Caco-2 (cell line): ENCODE results near the gene ERGIC1. TPM values are rescaled to one million over a fixed set of nuclear protein-coding genes. Genes with fewer than 3 reads are reported as not detected.

Experiments
- BruUV-seq: library from RNA; stranded (reverse); fragments of 400-500 nt; replicated peaks from 2 replicates; lab custom pipeline; 2021; lab: Mats Ljungman, UMichigan
- CTCF ChIA-PET: fragments of 300-600 bp; sonication (Branson Sonifier 250); formaldehyde crosslinking; loops from one replicate; lab custom pipeline; 2022; ENCODE audit warnings: antibody characterized with exemption; lab: Charles Lee
- POLR2A ChIA-PET: fragments of 300-600 bp; sonication (Branson Sonifier 250); formaldehyde crosslinking; loops from one replicate; lab custom pipeline; 2022; ENCODE audit warnings: antibody characterized with exemption; lab: Charles Lee
- DNase-seq, 2 experiments: peaks; one replicate each; pipeline versions ENCODE4 v3.0.0 to v3.0.0-alpha.2; 2020 to 2022
- H3K27me3 ChIP-seq: replicated peaks from 2 replicates; pipeline ENCODE4 v1.6.0; 2011; ENCODE audit warnings: low read length; ENCODE audit not compliant: control insufficient read depth, insufficient read depth
- H3K36me3 ChIP-seq: 2 replicates; pipeline ENCODE4 v1.5.1; 2011; ENCODE audit warnings: low read length; ENCODE audit not compliant: control insufficient read depth, insufficient read depth
- H3K4me1 ChIP-seq: fragments of 250-450 bp; sonication (Bioruptor Pico); 2 replicates; pipeline ENCODE4 v1.5.1; 2020; ENCODE audit warnings: mild to moderate bottlenecking
- H3K4me3 ChIP-seq: 2 replicates; pipeline ENCODE4 v1.5.1; 2011; ENCODE audit warnings: low read depth, mild to moderate bottlenecking, control low read depth, low read length
- H3K9me3 ChIP-seq: fragments of 250-450 bp; sonication (Bioruptor Pico); 2 replicates; pipeline ENCODE4 v1.5.1; 2020; ENCODE audit warnings: mild to moderate bottlenecking, moderate library complexity
- H3K27ac Mint-ChIP-seq: one replicate; pipeline ENCODE4 v1.8.0; 2022; ENCODE audit warnings: mixed read lengths; ENCODE audit not compliant: unreplicated experiment
- H3K27me3 Mint-ChIP-seq: one replicate; pipeline ENCODE4 v1.8.0; 2022; ENCODE audit warnings: mixed read lengths; ENCODE audit not compliant: insufficient read depth, unreplicated experiment
- H3K36me3 Mint-ChIP-seq: one replicate; pipeline ENCODE4 v1.8.0; 2022; ENCODE audit warnings: mild to moderate bottlenecking, mixed read lengths; ENCODE audit not compliant: insufficient read depth, unreplicated experiment
- H3K4me1 Mint-ChIP-seq: one replicate; pipeline ENCODE4 v1.8.0; 2022; ENCODE audit warnings: low read depth, mixed read lengths; ENCODE audit not compliant: unreplicated experiment
- H3K4me3 Mint-ChIP-seq: one replicate; pipeline ENCODE4 v1.8.0; 2022; ENCODE audit warnings: mild to moderate bottlenecking, moderate library complexity, mixed read lengths; ENCODE audit not compliant: unreplicated experiment
- H3K9me3 Mint-ChIP-seq: one replicate; pipeline ENCODE4 v1.8.0; 2022; ENCODE audit warnings: mixed read lengths; ENCODE audit not compliant: unreplicated experiment
- intact Hi-C: fragments of 100-400 bp; cut with micrococcal nuclease; formaldehyde crosslinking; loops from one replicate; pipeline ENCODE4 v1.10.0; 2022; ENCODE audit not compliant: unreplicated experiment
- total RNA-seq: library from RNA; stranded (reverse); gene quantifications from 2 replicates; pipeline ENCODE4 v1.2.3, GENCODE V29; 2022
- TF ChIP-seq, protein P1 (sequence below), 2 experiments: fragments of 200-600 bp in 1 of 2; IDR thresholded peaks; 1 replicate in 1 of 2; 2 replicates in 1 of 2; pipeline versions ENCODE4 v1.5.1 to v1.8.0; 2011 to 2022; ENCODE audit warnings: antibody characterized with exemption in 1 of 2, control low read depth in 1 of 2, inconsistent platforms in 1 of 2, low read depth in 1 of 2, low read length in 1 of 2, mild to moderate bottlenecking in 1 of 2, moderate library complexity in 1 of 2; ENCODE audit not compliant: insufficient read depth in 1 of 2, severe bottlenecking in 1 of 2, unreplicated experiment in 1 of 2

ERGIC1 gene
- total RNA-seq, 1 experiment from 2014 or later, result 161 TPM

GRCh38 chr5:172946146-172946545, 112.1 kb downstream of the ERGIC1 start:
- Mint-ChIP-seq H3K27ac (peak overlapping the region; percentile 42), H3K36me3 (peaks cover 49% of the 10 kb centered on the region), H3K27me3 (no peaks in the 10 kb centered on the region), H3K4me3 (no peak overlapping the region), H3K4me1 (peaks cover under 1% of the 10 kb centered on the region), H3K9me3 (no peaks in the 10 kb centered on the region)
- no TSS peak for BruUV-seq
- peaks cover 2% of the 10 kb centered on the region; the same call in 1 of the 2 replicates for H3K36me3 ChIP-seq
- ChIA-PET CTCF (interaction anchor here (0.7 kb wide), 1 partner anchor 15 kb away, joined by 5 read pairs; no protein-coding TSS in a partner anchor), POLR2A (no interaction called here)
- TF ChIP-seq, protein P1, sequence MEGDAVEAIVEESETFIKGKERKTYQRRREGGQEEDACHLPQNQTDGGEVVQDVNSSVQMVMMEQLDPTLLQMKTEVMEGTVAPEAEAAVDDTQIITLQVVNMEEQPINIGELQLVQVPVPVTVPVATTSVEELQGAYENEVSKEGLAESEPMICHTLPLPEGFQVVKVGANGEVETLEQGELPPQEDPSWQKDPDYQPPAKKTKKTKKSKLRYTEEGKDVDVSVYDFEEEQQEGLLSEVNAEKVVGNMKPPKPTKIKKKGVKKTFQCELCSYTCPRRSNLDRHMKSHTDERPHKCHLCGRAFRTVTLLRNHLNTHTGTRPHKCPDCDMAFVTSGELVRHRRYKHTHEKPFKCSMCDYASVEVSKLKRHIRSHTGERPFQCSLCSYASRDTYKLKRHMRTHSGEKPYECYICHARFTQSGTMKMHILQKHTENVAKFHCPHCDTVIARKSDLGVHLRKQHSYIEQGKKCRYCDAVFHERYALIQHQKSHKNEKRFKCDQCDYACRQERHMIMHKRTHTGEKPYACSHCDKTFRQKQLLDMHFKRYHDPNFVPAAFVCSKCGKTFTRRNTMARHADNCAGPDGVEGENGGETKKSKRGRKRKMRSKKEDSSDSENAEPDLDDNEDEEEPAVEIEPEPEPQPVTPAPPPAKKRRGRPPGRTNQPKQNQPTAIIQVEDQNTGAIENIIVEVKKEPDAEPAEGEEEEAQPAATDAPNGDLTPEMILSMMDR (IDR thresholded peaks at IDR 0.05; ENCODE audit: insufficient read depth in 1 of 2, low read depth in 1 of 2, low read length in 1 of 2, severe bottlenecking in 1 of 2, unreplicated experiment in 1 of 2), result no peak
- no peaks in the 10 kb centered on the region for H3K9me3 ChIP-seq
- H3K4me3 ChIP-seq, result no peak overlapping the region
- DNase-seq, result no peak
- H3K4me1 ChIP-seq, result peaks cover 1% of the 10 kb centered on the region
- intact Hi-C loops, result no loop called here
- no peaks in the 10 kb centered on the region for H3K27me3 ChIP-seq

DNA sequence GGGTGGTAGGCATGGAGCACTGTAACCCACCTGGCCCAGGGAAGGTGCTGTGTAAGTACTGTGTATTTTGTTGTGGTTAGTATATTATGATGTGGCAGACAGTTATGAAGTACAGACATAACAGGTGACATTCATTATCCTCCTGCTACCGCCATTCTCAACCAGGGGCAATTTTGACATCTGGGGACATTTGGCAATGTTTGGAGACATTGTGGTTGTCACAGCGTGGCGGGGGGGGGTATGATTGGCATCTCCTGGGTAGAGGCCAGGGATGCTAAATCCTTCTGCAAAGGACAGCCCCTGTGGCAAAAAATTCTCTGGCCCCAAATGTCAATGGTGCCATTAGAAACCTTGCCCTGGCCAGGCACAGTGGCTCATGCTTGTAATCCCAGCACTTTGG, 115.4 kb downstream of the ERGIC1 start:
- CTCF ChIA-PET, result interaction anchor here (0.6 kb wide), 1 partner anchor 9 kb away, joined by 7 read pairs; no protein-coding TSS in a partner anchor
- Mint-ChIP-seq H3K4me3 (no peak overlapping the region), H3K4me1 (peaks cover 17% of the 10 kb centered on the region), H3K27me3 (no peaks in the 10 kb centered on the region), H3K27ac (no peak overlapping the region), H3K36me3 (peaks cover 46% of the 10 kb centered on the region), H3K9me3 (no peaks in the 10 kb centered on the region)
- TF ChIP-seq, protein P1 (IDR thresholded peaks at IDR 0.05; ENCODE audit: insufficient read depth in 1 of 2, low read depth in 1 of 2, low read length in 1 of 2, severe bottlenecking in 1 of 2, unreplicated experiment in 1 of 2), result no peak
- POLR2A ChIA-PET, result no interaction called here
- H3K9me3 ChIP-seq, result no peaks in the 10 kb centered on the region
- peaks cover 15% of the 10 kb centered on the region for H3K4me1 ChIP-seq
- peaks cover 2% of the 10 kb centered on the region; the same call in 1 of the 2 replicates for H3K36me3 ChIP-seq
- intact Hi-C loops, result no loop called here
- H3K27me3 ChIP-seq, result no peaks in the 10 kb centered on the region
- BruUV-seq, result no TSS peak
- DNase-seq, result no peak
- no peak overlapping the region for H3K4me3 ChIP-seq

- Mint-ChIP-seq H3K4me3 (no peak overlapping the region), H3K36me3 (peaks cover 47% of the 10 kb centered on the region), H3K4me1 (peaks cover 23% of the 10 kb centered on the region), H3K27ac (no peak overlapping the region), H3K27me3 (no peaks in the 10 kb centered on the region), H3K9me3 (no peaks in the 10 kb centered on the region)
- CTCF ChIA-PET, result interaction anchor here (0.7 to 2.6 kb wide), 2 partner anchors 29 to 244 kb away, joined by 3 to 9 read pairs; no protein-coding TSS in a partner anchor
- peaks cover 2% of the 10 kb centered on the region; the same call in 1 of the 2 replicates for H3K36me3 ChIP-seq
- no peaks in the 10 kb centered on the region for H3K9me3 ChIP-seq
- H3K27me3 ChIP-seq, result no peaks in the 10 kb centered on the region
- intact Hi-C loops, result no loop called here
- H3K4me1 ChIP-seq, result peaks cover 17% of the 10 kb centered on the region
- POLR2A ChIA-PET, result no interaction called here
- TF ChIP-seq, protein P1 (IDR thresholded peaks at IDR 0.05; ENCODE audit: insufficient read depth in 1 of 2, low read depth in 1 of 2, low read length in 1 of 2, severe bottlenecking in 1 of 2, unreplicated experiment in 1 of 2), result no peak
- no peak for DNase-seq
- no peak overlapping the region for H3K4me3 ChIP-seq
- no TSS peak for BruUV-seq
Observed at GRCh38 chr5:172950176-172950965, 116.3 kb downstream of the ERGIC1 start.
